ENCODE measurements around the gene ADAM17.

DNA sequence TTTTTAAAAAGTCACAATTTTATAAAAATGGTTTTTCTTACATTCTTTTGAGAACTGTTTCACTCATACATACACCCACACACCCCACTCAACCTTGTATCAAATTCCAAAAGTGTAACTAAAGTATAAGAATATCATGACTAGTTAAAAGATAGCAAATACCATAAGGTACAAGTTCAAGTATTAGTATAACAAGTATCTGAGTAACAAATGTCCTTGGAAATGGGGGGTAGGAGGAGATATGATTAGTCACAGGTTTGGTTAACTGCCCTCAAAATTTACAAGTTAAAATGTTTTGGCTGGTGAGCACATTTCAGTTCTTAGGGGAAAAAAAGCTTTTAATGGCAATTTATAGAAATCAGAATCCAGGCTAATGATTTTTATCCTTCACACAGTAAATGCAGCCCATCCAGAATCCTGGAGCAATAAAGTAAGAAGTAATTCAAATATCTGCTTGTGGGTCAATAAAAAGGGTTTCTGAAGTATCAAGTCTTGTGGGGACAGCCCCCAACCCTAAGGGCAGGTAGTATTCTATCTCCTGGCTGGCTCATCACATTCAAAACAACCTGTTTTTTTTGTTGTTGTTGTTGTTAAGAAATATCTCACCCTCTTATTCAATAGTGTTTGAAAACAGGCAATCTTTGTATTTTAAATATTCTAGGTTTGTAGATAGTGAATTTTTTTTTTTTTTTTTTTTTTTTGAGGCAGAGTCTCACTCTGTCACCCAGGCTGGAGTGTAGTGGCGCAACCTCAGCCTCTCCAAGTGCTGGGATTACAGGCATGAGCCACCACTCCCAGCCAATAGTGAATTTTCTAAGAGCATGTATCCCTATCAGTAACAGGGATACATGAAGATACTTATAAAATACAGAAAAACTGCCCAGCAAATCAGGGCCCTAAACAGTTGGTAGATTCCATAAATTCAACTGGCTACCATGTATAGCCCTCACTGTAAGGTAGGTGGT is 66.8 kb downstream of the ADAM17 start:
- TF ChIP-seq, protein P1, sequence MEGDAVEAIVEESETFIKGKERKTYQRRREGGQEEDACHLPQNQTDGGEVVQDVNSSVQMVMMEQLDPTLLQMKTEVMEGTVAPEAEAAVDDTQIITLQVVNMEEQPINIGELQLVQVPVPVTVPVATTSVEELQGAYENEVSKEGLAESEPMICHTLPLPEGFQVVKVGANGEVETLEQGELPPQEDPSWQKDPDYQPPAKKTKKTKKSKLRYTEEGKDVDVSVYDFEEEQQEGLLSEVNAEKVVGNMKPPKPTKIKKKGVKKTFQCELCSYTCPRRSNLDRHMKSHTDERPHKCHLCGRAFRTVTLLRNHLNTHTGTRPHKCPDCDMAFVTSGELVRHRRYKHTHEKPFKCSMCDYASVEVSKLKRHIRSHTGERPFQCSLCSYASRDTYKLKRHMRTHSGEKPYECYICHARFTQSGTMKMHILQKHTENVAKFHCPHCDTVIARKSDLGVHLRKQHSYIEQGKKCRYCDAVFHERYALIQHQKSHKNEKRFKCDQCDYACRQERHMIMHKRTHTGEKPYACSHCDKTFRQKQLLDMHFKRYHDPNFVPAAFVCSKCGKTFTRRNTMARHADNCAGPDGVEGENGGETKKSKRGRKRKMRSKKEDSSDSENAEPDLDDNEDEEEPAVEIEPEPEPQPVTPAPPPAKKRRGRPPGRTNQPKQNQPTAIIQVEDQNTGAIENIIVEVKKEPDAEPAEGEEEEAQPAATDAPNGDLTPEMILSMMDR (IDR thresholded peaks at IDR 0.05; ENCODE audit: insufficient read depth, low read depth, low read length), result no peak
- TF ChIP-seq EZH2 (IDR thresholded peaks at IDR 0.05; ENCODE audit: insufficient read depth, low read length), result no peak

All from astrocyte (in vitro differentiated cells and primary cell).